K562 (cell line): ENCODE measurements around the gene ZNRF2.

Source experiments
- ATF2 ChIP-seq: sonication (generic); formaldehyde crosslinking; IDR thresholded peaks from 2 replicates; pipeline ENCODE4 v1.8.1; 2022; ENCODE audit warnings: missing genetic modification reagents
- BCLAF1 ChIP-seq, 2 experiments: fragments of 450-650 bp in 1 of 2; IDR thresholded peaks; 2 replicates each; pipeline ENCODE4 v1.6.1; 2011 to 2017; ENCODE audit warnings: low read depth in 2 of 2, antibody characterized with exemption in 1 of 2, borderline replicate concordance in 1 of 2, low read length in 1 of 2, mild to moderate bottlenecking in 1 of 2, mixed read lengths in 1 of 2; ENCODE audit not compliant: control insufficient read depth in 1 of 2
- E2F4 ChIP-seq: sonication (generic); formaldehyde crosslinking; IDR thresholded peaks from 2 replicates; pipeline ENCODE4 v1.8.0; 2022; ENCODE audit warnings: mild to moderate bottlenecking, low read depth, missing genetic modification reagents
- ESRRA ChIP-seq: fragments of 450-650 bp; IDR thresholded peaks from 2 replicates; pipeline ENCODE4 v1.6.1; 2014; ENCODE audit warnings: low read depth, mild to moderate bottlenecking, moderate library complexity, borderline replicate concordance
- HDGF ChIP-seq: fragments of 450-650 bp; IDR thresholded peaks from 2 replicates; pipeline ENCODE4 v1.6.1; 2016
- MTA3 ChIP-seq: fragments of 450-650 bp; formaldehyde crosslinking; IDR thresholded peaks from 2 replicates; pipeline ENCODE4 v1.6.1; 2017; ENCODE audit warnings: mild to moderate bottlenecking, borderline replicate concordance
- RAD21 ChIP-seq, 2 experiments: fragments of 250-450 bp in 1 of 2; fragments of 450-650 bp in 1 of 2; sonication (Bioruptor Pico) in 1 of 2; formaldehyde crosslinking in 1 of 2; IDR thresholded peaks in 1 of 2; conservative IDR thresholded peaks in 1 of 2; 2 replicates each; pipeline versions ENCODE4 v1.4.0 to v1.8.0; 2020 to 2022; ENCODE audit warnings: mild to moderate bottlenecking in 2 of 2, moderate library complexity in 1 of 2
- SREBF1 ChIP-seq: fragments of 150-350 bp; IDR thresholded peaks from 2 replicates; pipeline ENCODE4 v1.6.1; 2014; ENCODE audit warnings: antibody characterized with exemption, low read depth, low read length, borderline replicate concordance
- TAF15 ChIP-seq: fragments of 200-400 bp; formaldehyde crosslinking; IDR thresholded peaks from 2 replicates; pipeline ENCODE4 v1.6.1; 2017; ENCODE audit warnings: mild to moderate bottlenecking, low read depth, low read length, moderate library complexity
- THRAP3 ChIP-seq: fragments of 450-650 bp; IDR thresholded peaks from 2 replicates; pipeline ENCODE4 v1.6.1; 2016; ENCODE audit warnings: mild to moderate bottlenecking, inconsistent platforms, borderline replicate concordance

GRCh38 chr7:30321089-30321881 is 36.9 kb downstream of the ZNRF2 start:
- TF ChIP-seq ATF2 (no peak), BCLAF1 (IDR thresholded peaks at IDR 0.05; ENCODE audit: borderline replicate concordance in 1 of 2, control insufficient read depth in 1 of 2, low read depth in 2 of 2, low read length in 1 of 2) (no peak), MTA3 (no peak), TAF15 (no peak), RAD21 (CRISPR knock-in tag; conservative IDR thresholded peaks at IDR 0.05 in 1 of 2, IDR thresholded peaks at IDR 0.05 in 1 of 2) (no peak), SREBF1 (no peak), E2F4 (no peak), ESRRA (no peak), HDGF (no peak), THRAP3 (no peak)
